ENCODE data around the gene RNF144A. TPM values are rescaled to one million over a fixed set of nuclear protein-coding genes. Genes with fewer than 3 reads are reported as not detected.

The RNF144A gene
- total and polyA plus RNA-seq, 2 donors (not counting 3 experiments of a cell fraction or from before 2014, with no cell fraction given), result 9.7 to 28.8 TPM

DNA sequence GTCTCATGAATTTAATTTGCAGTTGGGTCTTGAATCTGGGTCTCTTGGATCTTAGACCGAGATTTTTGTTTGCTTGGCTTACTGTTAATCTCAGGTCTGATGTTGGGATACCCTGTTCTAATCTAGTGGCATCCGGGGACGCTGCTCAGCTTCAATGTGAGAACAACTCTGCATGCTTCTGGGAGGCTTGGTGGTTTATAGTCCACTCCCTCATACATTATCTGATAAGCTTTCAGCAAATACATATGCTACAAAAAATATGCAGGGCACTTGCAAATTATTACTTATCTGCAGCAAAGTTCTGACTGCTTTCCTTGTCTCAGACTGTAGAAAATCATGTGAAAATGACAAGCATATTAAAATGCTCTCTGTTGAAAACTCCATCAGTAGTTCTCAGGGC lies 39.4 kb downstream of the RNF144A start:
- Histone ChIP-seq H3K9me1 (replicated peaks; ENCODE audit: control insufficient read depth, extremely low read depth, insufficient read depth, low read length) (no peaks in the 10 kb centered on the region), H3K4me3 (replicated peaks in 1 of 3; ENCODE audit: insufficient read depth in 1 of 3, low read depth in 1 of 3, low read length in 3 of 3) (no peak overlapping the region), H3K4me2 (ENCODE audit: insufficient read depth, low read length) (no peak overlapping the region), H3K9me3 (replicated peaks; ENCODE audit: control insufficient read depth, insufficient read depth, low read length) (no peaks in the 10 kb centered on the region), H3K27ac (ENCODE audit: insufficient read depth, low read depth, low read length) (no peak overlapping the region), H3K27me3 (ENCODE audit: control insufficient read depth in 2 of 2, insufficient read depth in 2 of 2, low read length in 2 of 2) (no peaks in the 10 kb centered on the region), H3K4me1 (ENCODE audit: control insufficient read depth, extremely low read depth, insufficient read depth, low read length) (no peaks in the 10 kb centered on the region), H3K79me2 (ENCODE audit: control insufficient read depth, insufficient read depth, low read length) (no peaks in the 10 kb centered on the region), H3K36me3 (ENCODE audit: control insufficient read depth in 2 of 2, extremely low read depth in 1 of 2, insufficient read depth in 2 of 2, low read length in 2 of 2) (no peaks in the 10 kb centered on the region), H4K20me1 (replicated peaks; ENCODE audit: control insufficient read depth, extremely low read depth, insufficient read depth, low read length) (no peaks in the 10 kb centered on the region), H2AFZ (ENCODE audit: low read depth, low read length) (no peak overlapping the region), H3K9ac (replicated peaks; ENCODE audit: extremely low read depth, insufficient read depth, low read length) (no peak overlapping the region)
- CTCF ChIA-PET, result interaction anchor here (1.2 to 2.9 kb wide), 3 partner anchors 10 to 88 kb away, joined by 3 to 8 read pairs (median 7); no protein-coding TSS in a partner anchor
- BruUV-seq (replicated peaks), result no TSS peak
- DNase-seq (ENCODE audit: low read depth, low spot score) (no peak), FAIRE-seq (no peak)
- intact Hi-C loops (cut with micrococcal nuclease) (no loop called here), dilution Hi-C loops (cut with MboI; ENCODE audit: extremely low pct_ligation_motif_present, low sequenced_read_pairs) (no loop called here)
- TF ChIP-seq GATA2 (IDR thresholded peaks at IDR 0.05; ENCODE audit: insufficient read depth, insufficient read length, low read depth, low read length), result no peak
- TF ChIP-seq, protein P1, sequence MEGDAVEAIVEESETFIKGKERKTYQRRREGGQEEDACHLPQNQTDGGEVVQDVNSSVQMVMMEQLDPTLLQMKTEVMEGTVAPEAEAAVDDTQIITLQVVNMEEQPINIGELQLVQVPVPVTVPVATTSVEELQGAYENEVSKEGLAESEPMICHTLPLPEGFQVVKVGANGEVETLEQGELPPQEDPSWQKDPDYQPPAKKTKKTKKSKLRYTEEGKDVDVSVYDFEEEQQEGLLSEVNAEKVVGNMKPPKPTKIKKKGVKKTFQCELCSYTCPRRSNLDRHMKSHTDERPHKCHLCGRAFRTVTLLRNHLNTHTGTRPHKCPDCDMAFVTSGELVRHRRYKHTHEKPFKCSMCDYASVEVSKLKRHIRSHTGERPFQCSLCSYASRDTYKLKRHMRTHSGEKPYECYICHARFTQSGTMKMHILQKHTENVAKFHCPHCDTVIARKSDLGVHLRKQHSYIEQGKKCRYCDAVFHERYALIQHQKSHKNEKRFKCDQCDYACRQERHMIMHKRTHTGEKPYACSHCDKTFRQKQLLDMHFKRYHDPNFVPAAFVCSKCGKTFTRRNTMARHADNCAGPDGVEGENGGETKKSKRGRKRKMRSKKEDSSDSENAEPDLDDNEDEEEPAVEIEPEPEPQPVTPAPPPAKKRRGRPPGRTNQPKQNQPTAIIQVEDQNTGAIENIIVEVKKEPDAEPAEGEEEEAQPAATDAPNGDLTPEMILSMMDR (IDR thresholded peaks at IDR 0.05; ENCODE audit: extremely low read depth in 1 of 2, insufficient read depth in 1 of 2, low read depth in 1 of 2, low read length in 2 of 2), result no peak
- TF ChIP-seq EZH2 (IDR thresholded peaks at IDR 0.05; ENCODE audit: borderline replicate concordance, low read depth, low read length, severe bottlenecking), result no peak
- no peak for TF ChIP-seq POLR2AphosphoS5 (IDR thresholded peaks at IDR 0.05; ENCODE audit: insufficient read depth, low read depth, low read length)
- TF ChIP-seq, protein P2, sequence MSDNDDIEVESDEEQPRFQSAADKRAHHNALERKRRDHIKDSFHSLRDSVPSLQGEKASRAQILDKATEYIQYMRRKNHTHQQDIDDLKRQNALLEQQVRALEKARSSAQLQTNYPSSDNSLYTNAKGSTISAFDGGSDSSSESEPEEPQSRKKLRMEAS (IDR thresholded peaks at IDR 0.05; ENCODE audit: insufficient read depth, insufficient read length), result no peak
- no peak for TF ChIP-seq MYC (IDR thresholded peaks at IDR 0.05; ENCODE audit: low read depth, low read length)
- no peak for TF ChIP-seq POLR2A (IDR thresholded peaks at IDR 0.05; ENCODE audit: low read depth, low read length)
- no peak for TF ChIP-seq JUN (IDR thresholded peaks at IDR 0.05; ENCODE audit: borderline replicate concordance, insufficient read depth, insufficient read length, low read depth)
- TF ChIP-seq FOS (IDR thresholded peaks at IDR 0.05; ENCODE audit: borderline replicate concordance, insufficient read depth, low read length), result no peak
- POLR2A ChIA-PET, result no interaction called here

All from endothelial cell of umbilical vein (primary cell).